ENCODE results near the gene LIPA. TPM values are rescaled to one million over a fixed set of nuclear protein-coding genes. Genes with fewer than 3 reads are reported as not detected.

The LIPA gene
- total RNA-seq, 1 experiment from 2014 or later, result 45.2 TPM

GRCh38 chr10:89278034-89278535 is 26.5 kb upstream of the LIPA start:
- no TSS peak for BruUV-seq (replicated peaks)
- Histone ChIP-seq H3K36me3 (ENCODE audit: low read depth) (no peaks in the 10 kb centered on the region), H3K9me3 (ENCODE audit: insufficient read depth, low read depth) (no peaks in the 10 kb centered on the region), H3K4me1 (replicated peaks; ENCODE audit: insufficient read depth) (peaks cover 88% of the 10 kb centered on the region), H2AFZ (peak overlapping the region; percentile 68), H3K27me3 (ENCODE audit: insufficient read depth, low read depth) (no peaks in the 10 kb centered on the region), H3K27ac (peak overlapping the region; percentile 100), H3K4me2 (peak overlapping the region; percentile 73), H3K4me3 (no peak overlapping the region; the same call in 1 of the 2 replicates), H3K79me2 (ENCODE audit: low read depth) (no peaks in the 10 kb centered on the region), H3F3A (ENCODE audit: insufficient read depth, low read depth) (peaks cover 36% of the 10 kb centered on the region), H4K20me1 (ENCODE audit: insufficient read depth) (no peaks in the 10 kb centered on the region), H3K9me2 (ENCODE audit: insufficient read depth) (no peaks in the 10 kb centered on the region)
- intact Hi-C loops (cut with micrococcal nuclease; ENCODE audit: unreplicated experiment), result loop anchor here (1.0 to 2.0 kb wide), 2 partner anchors 51 to 74 kb away; no protein-coding TSS in a partner anchor
- CTCF ChIA-PET, result no interaction called here
- peak; percentile 69 to 96 for DNase-seq
- TF ChIP-seq EZH2 (IDR thresholded peaks at IDR 0.05; ENCODE audit: low read depth), result no peak
- TF ChIP-seq CTCF (conservative IDR thresholded peaks at IDR 0.05), result no peak
- POLR2A ChIA-PET (ENCODE audit: unreplicated experiment), result interaction anchor here (0.6 to 1.4 kb wide), 6 partner anchors 60 to 1588 kb away, joined by 3 to 8 read pairs (median 4); partner anchors contain the start of gene KIF20B

- ChIA-PET POLR2A (ENCODE audit: unreplicated experiment) (interaction anchor here (0.5 kb wide), 1 partner anchor 117 kb away, joined by 11 read pairs; the partner anchor contains the start of gene IFIT1), CTCF (interaction anchor here (0.6 kb wide), 1 partner anchor 53 kb away, joined by 3 read pairs; no protein-coding TSS in a partner anchor)
- peaks cover 35% of the 10 kb centered on the region for H3F3A ChIP-seq (ENCODE audit: insufficient read depth, low read depth)
- no peaks in the 10 kb centered on the region for H3K9me3 ChIP-seq (ENCODE audit: insufficient read depth, low read depth)
- H2AFZ ChIP-seq, result no peak overlapping the region
- H3K27me3 ChIP-seq (ENCODE audit: insufficient read depth, low read depth), result no peaks in the 10 kb centered on the region
- DNase-seq, result peak; percentile 55 to 85
- no peaks in the 10 kb centered on the region for H3K9me2 ChIP-seq (ENCODE audit: insufficient read depth)
- H3K36me3 ChIP-seq (ENCODE audit: low read depth), result no peaks in the 10 kb centered on the region
- no peaks in the 10 kb centered on the region for H4K20me1 ChIP-seq (ENCODE audit: insufficient read depth)
- H3K4me3 ChIP-seq, result peak overlapping the region; percentile 38; the same call in 1 of the 2 replicates
- peaks cover 62% of the 10 kb centered on the region for H3K4me1 ChIP-seq (replicated peaks; ENCODE audit: insufficient read depth)
- peak overlapping the region; percentile 100 for H3K27ac ChIP-seq
- TF ChIP-seq EZH2 (IDR thresholded peaks at IDR 0.05; ENCODE audit: low read depth) (no peak), CTCF (conservative IDR thresholded peaks at IDR 0.05) (no peak)
- intact Hi-C loops (cut with micrococcal nuclease; ENCODE audit: unreplicated experiment), result loop anchor here (1.0 kb wide), 1 partner anchor 13 kb away; no protein-coding TSS in a partner anchor
- no peaks in the 10 kb centered on the region for H3K79me2 ChIP-seq (ENCODE audit: low read depth)
- no TSS peak for BruUV-seq (replicated peaks)
- H3K4me2 ChIP-seq, result peak overlapping the region; percentile 67
Measured at GRCh38 chr10:89275383-89275782, 23.8 kb upstream of the LIPA start.

GRCh38 chr10:89274928-89275327 is 23.4 kb upstream of the LIPA start:
- Histone ChIP-seq H3K27me3 (ENCODE audit: insufficient read depth, low read depth) (no peaks in the 10 kb centered on the region), H3F3A (ENCODE audit: insufficient read depth, low read depth) (peaks cover 31% of the 10 kb centered on the region), H3K4me3 (no peak overlapping the region), H3K9me3 (ENCODE audit: insufficient read depth, low read depth) (no peaks in the 10 kb centered on the region), H2AFZ (no peak overlapping the region), H3K36me3 (ENCODE audit: low read depth) (no peaks in the 10 kb centered on the region), H3K4me2 (peak overlapping the region; percentile 67), H3K9me2 (ENCODE audit: insufficient read depth) (no peaks in the 10 kb centered on the region), H4K20me1 (ENCODE audit: insufficient read depth) (no peaks in the 10 kb centered on the region), H3K27ac (peak overlapping the region; percentile 100), H3K79me2 (ENCODE audit: low read depth) (no peaks in the 10 kb centered on the region), H3K4me1 (replicated peaks; ENCODE audit: insufficient read depth) (peaks cover 62% of the 10 kb centered on the region)
- CTCF ChIA-PET, result no interaction called here
- TF ChIP-seq CTCF (conservative IDR thresholded peaks at IDR 0.05) (no peak), EZH2 (IDR thresholded peaks at IDR 0.05; ENCODE audit: low read depth) (no peak)
- no TSS peak for BruUV-seq (replicated peaks)
- intact Hi-C loops (cut with micrococcal nuclease; ENCODE audit: unreplicated experiment), result loop anchor here (1.0 kb wide), 1 partner anchor 13 kb away; no protein-coding TSS in a partner anchor
- peak in 1 of 2 experiments; percentile 37 for DNase-seq
- POLR2A ChIA-PET (ENCODE audit: unreplicated experiment), result no interaction called here
